Fibroblast of lung (primary cell): ENCODE results near the gene MMRN2. TPM values are rescaled to one million over a fixed set of nuclear protein-coding genes. Genes with fewer than 3 reads are reported as not detected.

ENCODE experiments used
- DNase-seq, 2 donors: peaks; one replicate each; pipeline versions ENCODE4 v3.0.0 to v3.0.0-alpha.2; 2010; ENCODE audit warnings: low read depth in 2 of 2
- H2AFZ ChIP-seq: 2 replicates; pipeline ENCODE4 v1.5.1; 2012; ENCODE audit warnings: low read length, control low read depth, inconsistent platforms
- H3K27ac ChIP-seq: 2 replicates; pipeline ENCODE4 v1.5.1; 2011; ENCODE audit warnings: low read length, control low read depth; ENCODE audit not compliant: insufficient read depth
- H3K27me3 ChIP-seq: 2 replicates; pipeline ENCODE4 v1.5.1; 2011; ENCODE audit warnings: mild to moderate bottlenecking, low read length; ENCODE audit not compliant: control insufficient read depth, insufficient read depth
- H3K36me3 ChIP-seq: 2 replicates; pipeline ENCODE4 v1.5.1; 2011; ENCODE audit warnings: low read length; ENCODE audit not compliant: control insufficient read depth, insufficient read depth
- H3K4me1 ChIP-seq: 2 replicates; pipeline ENCODE4 v1.5.1; 2011; ENCODE audit warnings: low read length; ENCODE audit not compliant: control insufficient read depth, insufficient read depth; ENCODE audit errors: extremely low read depth
- H3K4me2 ChIP-seq: 2 replicates; pipeline ENCODE4 v1.5.1; 2011; ENCODE audit warnings: low read length, control low read depth; ENCODE audit not compliant: insufficient read depth; ENCODE audit errors: extremely low read depth
- H3K4me3 ChIP-seq, 4 experiments: fragments of 200-600 bp in 1 of 4; sonication (generic) in 1 of 4; replicated peaks in 1 of 4; 2 replicates each; pipeline ENCODE4 v1.5.1; 2011 to 2016; ENCODE audit warnings: low read length in 4 of 4, low read depth in 3 of 4, mild to moderate bottlenecking in 3 of 4, control low read depth in 2 of 4, inconsistent platforms in 1 of 4, mixed read lengths in 1 of 4; ENCODE audit not compliant: insufficient read depth in 1 of 4; ENCODE audit errors: control extremely low read depth in 1 of 4
- H3K79me2 ChIP-seq: 2 replicates; pipeline ENCODE4 v1.5.1; 2012; ENCODE audit warnings: mild to moderate bottlenecking, low read length, inconsistent platforms; ENCODE audit not compliant: control insufficient read depth, insufficient read depth
- H3K9ac ChIP-seq: 2 replicates; pipeline ENCODE4 v1.5.1; 2011; ENCODE audit warnings: mild to moderate bottlenecking, low read length, control low read depth; ENCODE audit not compliant: insufficient read depth
- H3K9me3 ChIP-seq: 2 replicates; pipeline ENCODE4 v1.5.1; 2012; ENCODE audit warnings: low read depth, low read length; ENCODE audit not compliant: control insufficient read depth, insufficient read depth
- H4K20me1 ChIP-seq: 2 replicates; pipeline ENCODE4 v1.5.1; 2011; ENCODE audit warnings: low read length; ENCODE audit not compliant: control insufficient read depth, insufficient read depth; ENCODE audit errors: extremely low read depth
- EZH2 ChIP-seq: IDR thresholded peaks from 2 replicates; pipeline ENCODE4 v1.5.1; 2012; ENCODE audit warnings: low read length, control low read depth, mild to moderate bottlenecking; ENCODE audit errors: missing control alignments
- polyA plus RNA-seq, 2 donors: library from polyadenylated mRNA; depleted of rRNA in 1 of 2; stranded (reverse) in 1 of 2; unstranded in 1 of 2; fragments of >200 nt; gene quantifications; 2 replicates each; pipeline ENCODE4 v1.2.1, GENCODE V29; 2011 to 2012; ENCODE audit warnings: missing spikeins in 1 of 2
- total RNA-seq: library from RNA; depleted of rRNA; stranded (reverse); fragments of >200 nt; gene quantifications from 2 replicates; pipeline ENCODE4 v1.2.1, GENCODE V29; 2014
- TF ChIP-seq, protein P1 (sequence below), 2 donors: IDR thresholded peaks in 1 of 2; conservative IDR thresholded peaks in 1 of 2; 1 replicate in 1 of 2; 2 replicates in 1 of 2; pipeline ENCODE4 v1.5.1; 2011 to 2012; ENCODE audit warnings: low read length in 2 of 2, control low read depth in 1 of 2, inconsistent platforms in 1 of 2, low read depth in 1 of 2, mild to moderate bottlenecking in 1 of 2

MMRN2 gene
- total and polyA plus RNA-seq, 2 donors (not counting 1 experiment from before 2014, with no cell fraction given), result 1.5 to 2.1 TPM

GRCh38 chr10:86964061-86964846 is 6.8 kb upstream of the MMRN2 start:
- Histone ChIP-seq H3K36me3 (no peaks in the 10 kb centered on the region), H3K79me2 (peaks cover 15% of the 10 kb centered on the region)

GRCh38 chr10:86963341-86963919 is 6.0 kb upstream of the MMRN2 start:
- H2AFZ ChIP-seq, result no peak overlapping the region
- H3K79me2 ChIP-seq, result peaks cover 10% of the 10 kb centered on the region
- H3K27me3 ChIP-seq, result no peaks in the 10 kb centered on the region
- no peak overlapping the region for H3K4me3 ChIP-seq
- peaks cover 40% of the 10 kb centered on the region for H3K4me1 ChIP-seq
- H3K27ac ChIP-seq, result no peak overlapping the region
- TF ChIP-seq EZH2, result no peak
- TF ChIP-seq, protein P1, sequence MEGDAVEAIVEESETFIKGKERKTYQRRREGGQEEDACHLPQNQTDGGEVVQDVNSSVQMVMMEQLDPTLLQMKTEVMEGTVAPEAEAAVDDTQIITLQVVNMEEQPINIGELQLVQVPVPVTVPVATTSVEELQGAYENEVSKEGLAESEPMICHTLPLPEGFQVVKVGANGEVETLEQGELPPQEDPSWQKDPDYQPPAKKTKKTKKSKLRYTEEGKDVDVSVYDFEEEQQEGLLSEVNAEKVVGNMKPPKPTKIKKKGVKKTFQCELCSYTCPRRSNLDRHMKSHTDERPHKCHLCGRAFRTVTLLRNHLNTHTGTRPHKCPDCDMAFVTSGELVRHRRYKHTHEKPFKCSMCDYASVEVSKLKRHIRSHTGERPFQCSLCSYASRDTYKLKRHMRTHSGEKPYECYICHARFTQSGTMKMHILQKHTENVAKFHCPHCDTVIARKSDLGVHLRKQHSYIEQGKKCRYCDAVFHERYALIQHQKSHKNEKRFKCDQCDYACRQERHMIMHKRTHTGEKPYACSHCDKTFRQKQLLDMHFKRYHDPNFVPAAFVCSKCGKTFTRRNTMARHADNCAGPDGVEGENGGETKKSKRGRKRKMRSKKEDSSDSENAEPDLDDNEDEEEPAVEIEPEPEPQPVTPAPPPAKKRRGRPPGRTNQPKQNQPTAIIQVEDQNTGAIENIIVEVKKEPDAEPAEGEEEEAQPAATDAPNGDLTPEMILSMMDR (conservative IDR thresholded peaks at IDR 0.05 in 1 of 2, IDR thresholded peaks at IDR 0.05 in 1 of 2; ENCODE audit: low read depth in 1 of 2, low read length in 2 of 2), result no peak
- H3K9me3 ChIP-seq, result no peaks in the 10 kb centered on the region
- no peak overlapping the region for H3K9ac ChIP-seq
- DNase-seq, result no peak
- no peak overlapping the region for H3K4me2 ChIP-seq
- no peaks in the 10 kb centered on the region for H4K20me1 ChIP-seq
- H3K36me3 ChIP-seq, result no peaks in the 10 kb centered on the region

More at GRCh38 chr10:86964061-86964846, 6.8 kb upstream of the MMRN2 start:
- H3K4me2 ChIP-seq, result no peak overlapping the region
- H4K20me1 ChIP-seq, result no peaks in the 10 kb centered on the region
- no peak for TF ChIP-seq EZH2
- TF ChIP-seq, protein P1 (conservative IDR thresholded peaks at IDR 0.05 in 1 of 2, IDR thresholded peaks at IDR 0.05 in 1 of 2; ENCODE audit: low read depth in 1 of 2, low read length in 2 of 2), result no peak
- peaks cover 34% of the 10 kb centered on the region for H3K4me1 ChIP-seq
- H3K27me3 ChIP-seq, result no peaks in the 10 kb centered on the region
- H3K4me3 ChIP-seq, result no peak overlapping the region
- no peak overlapping the region for H3K9ac ChIP-seq
- H3K27ac ChIP-seq, result no peak overlapping the region
- H3K9me3 ChIP-seq, result no peaks in the 10 kb centered on the region
- DNase-seq, result no peak
- no peak overlapping the region for H2AFZ ChIP-seq

- no peak overlapping the region for H3K4me3 ChIP-seq
- H3K27me3 ChIP-seq, result no peaks in the 10 kb centered on the region
- H3K79me2 ChIP-seq, result peaks cover 6% of the 10 kb centered on the region
- TF ChIP-seq, protein P1 (conservative IDR thresholded peaks at IDR 0.05 in 1 of 2, IDR thresholded peaks at IDR 0.05 in 1 of 2; ENCODE audit: low read depth in 1 of 2, low read length in 2 of 2), result no peak
- TF ChIP-seq EZH2, result no peak
- H3K9ac ChIP-seq, result no peak overlapping the region
- no peak overlapping the region for H3K27ac ChIP-seq
- H2AFZ ChIP-seq, result no peak overlapping the region
- no peak for DNase-seq
- no peaks in the 10 kb centered on the region for H4K20me1 ChIP-seq
- H3K36me3 ChIP-seq, result no peaks in the 10 kb centered on the region
- no peak overlapping the region for H3K4me2 ChIP-seq
- H3K4me1 ChIP-seq, result peaks cover 36% of the 10 kb centered on the region
- no peaks in the 10 kb centered on the region for H3K9me3 ChIP-seq
These were observed 5.5 kb upstream of the MMRN2 start for GRCh38 chr10:86962981-86963310.
